Left forelimb (tissue), 1 donor: ENCODE measurements around the gene KCNC2.
"Not testable (repeated sequence)": the region's sequence is repeated elsewhere in the genome, so short reads cannot be mapped to it uniquely, and the experiment has no call there.

Source experiments
- DNase-seq: peaks from one replicate; pipeline ENCODE4 v3.0.0-alpha.2; 2018; ENCODE audit warnings: low spot score

KCNC2 gene

GRCh38 chr12:75209812-75210138 is at the start of gene KCNC2:
KCNC2 (minus strand) TSS chr12:75209839.
- no peak for DNase-seq

DNA sequence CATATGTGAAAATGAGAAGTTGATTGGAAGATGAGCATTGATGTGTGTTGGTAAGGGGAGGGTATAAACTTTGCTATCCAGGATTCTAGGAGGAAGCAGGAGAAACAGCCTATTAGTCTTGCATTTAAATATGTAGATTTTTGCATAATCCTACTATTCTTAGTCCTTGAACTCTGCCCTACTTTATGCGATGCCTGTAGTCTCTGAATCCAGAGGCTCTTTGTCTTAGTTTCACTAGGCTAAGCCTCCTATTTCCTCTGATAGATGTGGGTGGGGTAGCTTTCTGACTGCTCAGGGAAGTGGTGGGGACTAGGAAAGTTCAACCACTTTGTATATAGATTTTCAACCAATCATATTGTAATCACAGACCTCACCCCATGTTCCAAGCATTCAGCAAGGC is 49.5 kb upstream of the KCNC2 start:
- DNase-seq = no peak

DNA sequence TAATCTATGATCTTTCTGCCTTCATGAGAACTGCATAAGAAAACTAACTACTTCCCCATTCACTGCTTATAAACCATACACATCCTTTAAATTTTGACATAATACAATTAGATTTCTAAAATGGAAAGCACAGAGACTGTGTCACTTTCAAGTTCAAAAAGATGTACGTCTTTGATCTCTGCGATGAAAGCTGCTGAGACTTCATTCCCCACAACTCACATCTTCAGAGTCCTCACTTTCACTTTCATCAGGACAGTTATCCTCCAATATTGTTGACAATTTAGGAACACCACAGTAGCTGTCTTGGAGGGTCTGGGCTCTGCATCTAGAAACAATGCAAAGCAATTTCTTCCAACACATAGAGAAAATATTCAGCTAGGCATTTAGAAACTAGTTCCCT is 47.9 kb upstream of the KCNC2 start:
- DNase-seq = no peak

GRCh38 chr12:75245108-75245507 is 35.5 kb upstream of the KCNC2 start:
- DNase-seq = no peak

- DNase-seq = no peak
These were observed 30.3 kb upstream of the KCNC2 start for GRCh38 chr12:75239987-75240386.

GRCh38 chr12:75236206-75236605 is 26.6 kb upstream of the KCNC2 start:
- no peak for DNase-seq

GRCh38 chr12:75227132-75227531 is 17.5 kb upstream of the KCNC2 start:
- no peak for DNase-seq

DNA sequence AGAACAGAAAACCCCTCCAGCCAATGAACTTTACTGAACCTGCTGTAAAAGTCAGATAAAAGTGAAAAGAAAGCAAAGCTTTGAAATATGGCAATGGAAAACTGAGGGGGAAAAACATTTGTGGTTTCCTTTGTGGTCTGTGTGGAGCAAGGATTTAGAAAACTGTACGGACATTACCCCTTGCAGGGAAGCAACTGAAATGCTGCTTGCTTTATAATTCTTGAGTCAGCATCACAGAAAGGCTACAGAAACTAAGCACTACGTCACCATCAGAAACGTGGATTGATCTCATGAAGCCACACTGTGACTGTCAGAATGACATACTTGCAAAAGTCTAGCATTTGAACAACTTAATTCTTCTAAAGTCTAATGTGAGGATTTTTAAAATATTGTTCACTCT is 2.4 kb upstream of the KCNC2 start:
- DNase-seq = no peak

GRCh38 chr12:75208856-75209811 is 505 bp downstream of the KCNC2 start:
- DNase-seq = peak; percentile 69

- DNase-seq = no peak
These were observed 2.1 kb downstream of the KCNC2 start for GRCh38 chr12:75207338-75208083.

GRCh38 chr12:75205558-75205957 is 4.1 kb downstream of the KCNC2 start:
- no peak for DNase-seq

- no peak for DNase-seq
These were observed 12.8 kb downstream of the KCNC2 start for GRCh38 chr12:75196865-75197264.

- no peak for DNase-seq
These were observed 13.2 kb downstream of the KCNC2 start for GRCh38 chr12:75196408-75196807.

- DNase-seq = no peak
These were observed 15.4 kb downstream of the KCNC2 start for GRCh38 chr12:75194250-75194649.

- no peak for DNase-seq
These were observed 17.4 kb downstream of the KCNC2 start for GRCh38 chr12:75192196-75192595.

DNA sequence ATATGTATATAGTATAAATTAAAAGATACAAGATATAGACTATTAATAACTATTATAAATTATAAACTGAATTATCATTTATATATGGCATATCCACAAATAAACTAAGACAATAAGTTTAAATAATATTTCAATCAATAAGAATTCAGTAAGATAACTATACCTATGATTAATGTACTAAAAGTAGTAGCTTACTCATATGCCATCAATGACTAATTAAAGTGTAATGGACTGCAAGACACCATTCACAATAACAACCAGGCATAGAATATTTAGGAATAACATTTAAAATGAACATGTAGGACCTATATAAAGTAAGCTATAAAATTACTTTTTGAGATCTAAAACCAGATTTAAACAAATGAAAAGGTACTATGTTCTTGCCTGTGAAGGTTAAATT is 18.8 kb downstream of the KCNC2 start:
- DNase-seq = no peak

DNA sequence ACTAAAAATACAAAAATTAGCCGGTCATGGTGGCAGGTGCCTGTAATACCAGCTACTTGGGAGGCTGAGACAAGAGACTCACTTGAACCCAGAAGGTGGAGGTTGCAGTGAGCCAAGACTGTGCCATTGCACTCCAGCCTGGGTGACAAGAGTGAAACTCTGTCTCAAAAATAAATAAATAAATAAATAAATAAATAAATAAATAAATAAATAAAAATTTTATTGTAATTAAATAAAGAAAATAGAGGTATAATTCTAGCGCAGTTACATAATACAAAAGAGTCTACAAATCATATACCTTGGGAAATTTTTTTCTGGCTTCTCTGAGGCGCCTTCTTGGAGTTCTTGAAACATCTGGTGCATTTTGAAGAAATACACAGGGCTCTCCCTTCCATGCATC is 23.8 kb downstream of the KCNC2 start:
- not testable (repeated sequence) for DNase-seq

GRCh38 chr12:75184516-75184915 is 25.1 kb downstream of the KCNC2 start:
- no peak for DNase-seq

- DNase-seq = no peak
These were observed 25.7 kb downstream of the KCNC2 start for GRCh38 chr12:75183967-75184366.

GRCh38 chr12:75177997-75178396 is 31.6 kb downstream of the KCNC2 start:
- DNase-seq = no peak

- no peak for DNase-seq
These were observed 37.0 kb downstream of the KCNC2 start for GRCh38 chr12:75172611-75173010.

DNA sequence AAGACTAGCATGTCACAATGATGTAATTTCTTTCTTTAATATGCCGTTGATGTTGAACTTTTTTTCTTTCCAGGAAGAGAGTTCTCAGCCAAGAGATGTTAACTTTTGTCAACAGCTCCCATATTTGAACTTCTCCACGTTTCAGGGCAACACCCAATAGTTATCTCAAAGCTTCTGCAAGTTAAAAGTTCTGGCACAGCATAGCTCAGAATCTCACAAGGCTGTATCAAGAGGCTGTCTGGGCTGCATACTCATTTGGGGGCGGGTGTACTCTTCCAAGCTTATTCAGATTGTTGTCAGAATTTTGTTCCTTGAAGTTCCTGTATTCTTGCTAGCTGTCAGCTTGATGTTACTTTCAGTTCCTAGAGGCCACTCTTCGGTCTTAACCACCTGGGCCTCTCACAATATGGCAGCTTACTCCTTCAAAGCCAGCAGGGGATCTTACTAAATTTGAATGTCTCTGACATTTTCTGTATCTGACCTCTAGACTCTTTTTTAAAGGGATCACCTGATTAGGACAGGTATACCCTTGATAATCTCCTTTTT is 38.9 kb downstream of the KCNC2 start:
- DNase-seq = no peak

GRCh38 chr12:75162845-75163244 is 46.8 kb downstream of the KCNC2 start:
- DNase-seq = no peak
